SU-DHL-6 (cell line): ENCODE results near the gene FBXO36.

Experiments
- H2AFZ ChIP-seq: fragments of 200-600 bp; sonication (generic); 2 replicates; pipeline ENCODE4 v1.6.1; 2014; ENCODE audit warnings: low read depth, mild to moderate bottlenecking, moderate library complexity, mixed read lengths, antibody characterized with exemption, low read length; ENCODE audit not compliant: severe bottlenecking
- H3F3A ChIP-seq: fragments of 200-600 bp; shearing (Covaris generic); 2 replicates; pipeline ENCODE4 v1.6.0; 2016; ENCODE audit warnings: antibody characterized with exemption, mild to moderate bottlenecking; ENCODE audit not compliant: insufficient read depth
- H3K27ac ChIP-seq: fragments of 200-600 bp; sonication (generic); 2 replicates; pipeline ENCODE4 v1.5.1; 2016; ENCODE audit warnings: low read depth, mild to moderate bottlenecking, low read length, moderate library complexity, mixed read lengths
- H3K27me3 ChIP-seq: fragments of 200-600 bp; sonication (generic), shearing (Covaris generic); 2 replicates; pipeline ENCODE4 v1.6.0; 2014; ENCODE audit warnings: mild to moderate bottlenecking, low read length
- H3K36me3 ChIP-seq: fragments of 200-600 bp; sonication (generic); 2 replicates; pipeline ENCODE4 v1.6.1; 2014; ENCODE audit warnings: mild to moderate bottlenecking, low read length, mixed read lengths
- H3K4me2 ChIP-seq: fragments of 300-600, 200-600 bp; shearing (Covaris generic), sonication (generic); 2 replicates; pipeline ENCODE4 v1.6.0; 2014; ENCODE audit warnings: low read length, low read depth, mild to moderate bottlenecking; ENCODE audit not compliant: poor library complexity, severe bottlenecking
- H3K4me3 ChIP-seq: fragments of 200-600 bp; sonication (generic); 2 replicates; pipeline ENCODE4 v1.5.1; 2014; ENCODE audit warnings: antibody characterized with exemption, low read length, mild to moderate bottlenecking, mixed read lengths; ENCODE audit not compliant: insufficient read depth, poor library complexity, severe bottlenecking
- H3K79me2 ChIP-seq: fragments of 200-600 bp; sonication (generic); 2 replicates; pipeline ENCODE4 v1.6.1; 2014; ENCODE audit warnings: mild to moderate bottlenecking, low read length, moderate library complexity; ENCODE audit not compliant: insufficient read depth
- H3K9ac ChIP-seq: fragments of 200-600 bp; sonication (generic); 2 replicates; pipeline ENCODE4 v1.7.0; 2014; ENCODE audit warnings: mild to moderate bottlenecking, low read length
- H3K9me2 ChIP-seq: fragments of 200-600 bp; sonication (generic); replicated peaks from 2 replicates; pipeline ENCODE4 v1.6.1; 2014; ENCODE audit warnings: low read length; ENCODE audit not compliant: insufficient read depth
- H3K9me3 ChIP-seq: fragments of 200-600 bp; sonication (generic); 2 replicates; pipeline ENCODE4 v1.6.1; 2014; ENCODE audit warnings: low read length, mixed read lengths; ENCODE audit not compliant: insufficient read depth
- H4K20me1 ChIP-seq: fragments of 200-600 bp; sonication (generic); 2 replicates; pipeline ENCODE4 v1.6.1; 2014; ENCODE audit warnings: low read depth, mild to moderate bottlenecking, antibody characterized with exemption, low read length, moderate library complexity, mixed read lengths
- EZH2phosphoT487 ChIP-seq: fragments of 200-600 bp; sonication (generic), shearing (Covaris generic); conservative IDR thresholded peaks from 2 replicates; pipeline ENCODE4 v1.6.1; 2018; ENCODE audit warnings: mild to moderate bottlenecking, antibody characterized with exemption, low read length, moderate library complexity, mixed read lengths
- TF ChIP-seq, protein P1 (sequence below): fragments of 200-600 bp; sonication (generic); IDR thresholded peaks from one replicate; pipeline ENCODE4 v1.5.1; 2017; ENCODE audit warnings: antibody characterized with exemption, mild to moderate bottlenecking, low read length, moderate library complexity; ENCODE audit not compliant: insufficient read depth, poor library complexity, severe bottlenecking

Gene FBXO36

DNA sequence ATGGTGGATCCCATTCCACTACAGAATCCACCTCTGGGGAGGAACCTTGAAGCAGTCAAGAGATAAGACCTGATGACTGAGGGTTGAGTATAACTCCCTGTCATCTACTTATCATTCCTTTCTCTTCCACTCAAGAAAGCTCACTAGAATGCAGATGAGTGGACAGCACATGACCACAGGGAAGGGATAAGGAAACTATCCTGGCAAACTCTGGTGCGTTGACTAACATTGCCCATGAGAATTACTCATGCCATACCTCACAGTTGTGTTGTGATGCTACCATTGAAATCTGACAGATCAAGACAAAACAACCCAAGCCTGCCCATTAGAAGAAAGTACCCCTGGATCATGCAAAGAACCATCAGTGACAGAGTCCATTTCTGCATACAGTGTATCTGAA, 119.9 kb downstream of the FBXO36 start:
- no peaks in the 10 kb centered on the region for H3K79me2 ChIP-seq
- H3K36me3 ChIP-seq: no peaks in the 10 kb centered on the region
- no peaks in the 10 kb centered on the region for H4K20me1 ChIP-seq
- H3K27me3 ChIP-seq: no peaks in the 10 kb centered on the region
- H3K4me2 ChIP-seq: no peak overlapping the region
- no peak overlapping the region for H3K4me3 ChIP-seq
- no peak overlapping the region for H2AFZ ChIP-seq
- no peaks in the 10 kb centered on the region for H3K9me2 ChIP-seq
- no peaks in the 10 kb centered on the region for H3K9me3 ChIP-seq
- no peaks in the 10 kb centered on the region for H3F3A ChIP-seq
- TF ChIP-seq, protein P1, sequence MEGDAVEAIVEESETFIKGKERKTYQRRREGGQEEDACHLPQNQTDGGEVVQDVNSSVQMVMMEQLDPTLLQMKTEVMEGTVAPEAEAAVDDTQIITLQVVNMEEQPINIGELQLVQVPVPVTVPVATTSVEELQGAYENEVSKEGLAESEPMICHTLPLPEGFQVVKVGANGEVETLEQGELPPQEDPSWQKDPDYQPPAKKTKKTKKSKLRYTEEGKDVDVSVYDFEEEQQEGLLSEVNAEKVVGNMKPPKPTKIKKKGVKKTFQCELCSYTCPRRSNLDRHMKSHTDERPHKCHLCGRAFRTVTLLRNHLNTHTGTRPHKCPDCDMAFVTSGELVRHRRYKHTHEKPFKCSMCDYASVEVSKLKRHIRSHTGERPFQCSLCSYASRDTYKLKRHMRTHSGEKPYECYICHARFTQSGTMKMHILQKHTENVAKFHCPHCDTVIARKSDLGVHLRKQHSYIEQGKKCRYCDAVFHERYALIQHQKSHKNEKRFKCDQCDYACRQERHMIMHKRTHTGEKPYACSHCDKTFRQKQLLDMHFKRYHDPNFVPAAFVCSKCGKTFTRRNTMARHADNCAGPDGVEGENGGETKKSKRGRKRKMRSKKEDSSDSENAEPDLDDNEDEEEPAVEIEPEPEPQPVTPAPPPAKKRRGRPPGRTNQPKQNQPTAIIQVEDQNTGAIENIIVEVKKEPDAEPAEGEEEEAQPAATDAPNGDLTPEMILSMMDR: no peak
- no peak for TF ChIP-seq EZH2phosphoT487
- H3K9ac ChIP-seq: no peak overlapping the region
- no peak overlapping the region for H3K27ac ChIP-seq

DNA sequence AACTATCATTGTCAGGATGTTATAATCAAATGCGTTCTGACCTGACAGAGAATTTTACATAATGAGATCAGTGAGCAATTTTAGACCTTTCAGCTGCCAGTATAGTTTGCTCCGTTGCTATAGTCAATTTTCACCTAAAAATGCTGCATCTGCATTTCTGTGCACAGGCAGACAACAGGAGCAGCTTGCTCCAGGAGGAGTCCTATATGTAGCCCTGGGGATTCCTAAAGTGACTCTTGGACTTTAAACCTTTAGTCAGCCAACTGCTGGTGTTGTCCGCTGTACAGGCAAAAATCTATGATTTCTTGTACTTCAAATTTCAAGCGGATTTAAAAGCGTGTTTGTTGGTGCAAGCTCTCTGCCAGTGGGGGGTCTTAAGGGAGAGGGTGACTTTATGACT, 120.7 kb downstream of the FBXO36 start:
- Histone ChIP-seq H3K27me3 (no peaks in the 10 kb centered on the region), H3K9me3 (no peaks in the 10 kb centered on the region)
- TF ChIP-seq EZH2phosphoT487: no peak
- TF ChIP-seq, protein P1: no peak

DNA sequence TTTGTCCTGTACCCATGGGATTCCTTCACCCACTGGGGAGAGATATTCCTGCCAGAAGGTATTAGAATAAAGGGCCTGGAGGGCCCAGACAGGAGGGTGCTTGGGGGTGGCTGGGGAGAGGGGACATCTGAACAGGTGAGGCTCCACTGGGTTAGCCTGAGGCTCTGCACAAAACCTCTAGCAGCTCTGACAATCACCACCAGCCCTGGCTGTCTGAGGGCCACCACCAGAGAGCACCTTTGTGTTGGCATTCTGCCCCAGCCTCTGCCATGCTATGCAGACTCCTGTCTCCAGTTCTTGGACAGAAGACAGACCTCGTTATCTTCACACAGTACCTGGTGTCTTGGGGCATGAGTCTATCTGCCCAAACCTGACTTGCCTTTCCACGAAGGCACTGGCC, 121.2 kb downstream of the FBXO36 start:
- no peaks in the 10 kb centered on the region for H4K20me1 ChIP-seq
- H3K9me3 ChIP-seq: no peaks in the 10 kb centered on the region
- H2AFZ ChIP-seq: no peak overlapping the region
- H3K9me2 ChIP-seq: no peaks in the 10 kb centered on the region
- no peak overlapping the region for H3K4me2 ChIP-seq
- H3K27me3 ChIP-seq: no peaks in the 10 kb centered on the region
- no peaks in the 10 kb centered on the region for H3F3A ChIP-seq
- H3K4me3 ChIP-seq: no peak overlapping the region
- H3K9ac ChIP-seq: no peak overlapping the region
- no peak for TF ChIP-seq EZH2phosphoT487
- TF ChIP-seq, protein P1: no peak
- H3K79me2 ChIP-seq: no peaks in the 10 kb centered on the region
- no peaks in the 10 kb centered on the region for H3K36me3 ChIP-seq
- no peak overlapping the region for H3K27ac ChIP-seq

More for the DNA sequence above, 120.7 kb downstream of the FBXO36 start:
- Histone ChIP-seq H3K36me3 (no peaks in the 10 kb centered on the region), H3K27ac (no peak overlapping the region), H3K4me3 (no peak overlapping the region), H3F3A (no peaks in the 10 kb centered on the region), H3K4me2 (no peak overlapping the region), H3K9ac (no peak overlapping the region), H4K20me1 (no peaks in the 10 kb centered on the region), H3K79me2 (no peaks in the 10 kb centered on the region), H2AFZ (no peak overlapping the region), H3K9me2 (no peaks in the 10 kb centered on the region)
